Ovary (tissue), 3 donors: ENCODE data around the gene SLC13A4.

Experiments
- CTCF ChIP-seq, 3 donors: fragments of 450-650 bp in 2 of 3; fragments of 200-600 bp in 1 of 3; IDR thresholded peaks; one replicate each; pipeline versions ENCODE4 v1.5.1 to v1.8.0; 2016 to 2022; ENCODE audit warnings: antibody characterized with exemption in 3 of 3, mild to moderate bottlenecking in 1 of 3
- EP300 ChIP-seq: sonication (generic); formaldehyde crosslinking; IDR thresholded peaks from one replicate; pipeline ENCODE4 v1.6.1; 2017; ENCODE audit warnings: antibody characterized with exemption
- POLR2A ChIP-seq: fragments of 450-650 bp; IDR thresholded peaks from one replicate; pipeline ENCODE4 v1.6.1; 2017; ENCODE audit warnings: antibody characterized with exemption, mild to moderate bottlenecking, moderate library complexity
- donor health status: DM: no; HTN: no; CAD: no.

GRCh38 chr7:135706038-135706742, 21.8 kb downstream of the SLC13A4 start:
- TF ChIP-seq CTCF (IDR thresholded peaks at IDR 0.05) (no peak), POLR2A (no peak), EP300 (no peak)
